IMR-90 (cell line): Measurements from ENCODE around the gene RBKS. TPM values are rescaled to one million over a fixed set of nuclear protein-coding genes. Genes with fewer than 3 reads are reported as not detected.

Experiments used
- ATAC-seq: fragments of 200-7000 bp; cut with Tn5 transposase; 2 replicates; pipeline ENCODE4 v1.9.1; 2020; ENCODE audit warnings: low read depth, mild to moderate bottlenecking, moderate library complexity
- BruUV-seq: library from RNA; stranded (reverse); fragments of 400-500 nt; replicated peaks from 2 replicates; lab custom pipeline; 2021; lab: Mats Ljungman, UMichigan
- CTCF ChIA-PET: fragments of 300-600 bp; formaldehyde crosslinking; extraction: SDS; loops from one replicate; lab custom pipeline; 2021; ENCODE audit warnings: antibody characterized with exemption; lab: Yijun Ruan, JAX
- POLR2A ChIA-PET: fragments of 300-600 bp; sonication (Branson Sonifier 250); formaldehyde crosslinking; loops from one replicate; lab custom pipeline; 2022; ENCODE audit warnings: antibody characterized with exemption; ENCODE audit not compliant: unreplicated experiment; lab: Charles Lee
- DNase-seq: peaks from one replicate; pipeline ENCODE4 v3.0.0; 2013
- H2AFZ ChIP-seq: replicated peaks from 2 replicates; pipeline ENCODE3; 2013; ENCODE audit warnings: low read length, mild to moderate bottlenecking; ENCODE audit not compliant: poor library complexity
- H2AK5ac ChIP-seq: 2 replicates; pipeline ENCODE4 v1.6.1; 2013; ENCODE audit warnings: low read depth, low read length, inconsistent platforms
- H2AK9ac ChIP-seq: replicated peaks from 2 replicates; pipeline ENCODE3; 2013; ENCODE audit warnings: mild to moderate bottlenecking, low read depth, low read length, moderate library complexity; ENCODE audit not compliant: poor library complexity
- H2BK120ac ChIP-seq: 2 replicates; pipeline ENCODE4 v1.6.1; 2013; ENCODE audit warnings: low read depth, low read length, inconsistent platforms
- H2BK15ac ChIP-seq: 3 replicates; pipeline ENCODE4 v1.6.1; 2013; ENCODE audit warnings: low read depth, low read length, inconsistent platforms
- H2BK20ac ChIP-seq: 2 replicates; pipeline ENCODE4 v1.6.1; 2013; ENCODE audit warnings: low read depth, mild to moderate bottlenecking, inconsistent platforms, low read length, moderate library complexity
- H2BK5ac ChIP-seq: 2 replicates; pipeline ENCODE4 v1.6.1; 2013; ENCODE audit warnings: mild to moderate bottlenecking, low read depth, low read length, inconsistent platforms; ENCODE audit not compliant: poor library complexity, severe bottlenecking
- H3K14ac ChIP-seq: replicated peaks from 2 replicates; pipeline ENCODE4 v1.6.1; 2013; ENCODE audit warnings: low read depth, low read length, inconsistent platforms
- H3K18ac ChIP-seq: 2 replicates; pipeline ENCODE4 v1.6.1; 2013; ENCODE audit warnings: low read depth, low read length, control low read depth
- H3K23ac ChIP-seq: 2 replicates; pipeline ENCODE4 v1.6.1; 2013; ENCODE audit warnings: low read depth, low read length, inconsistent platforms
- H3K27ac ChIP-seq: 2 replicates; pipeline ENCODE4 v1.5.1; 2013; ENCODE audit warnings: mild to moderate bottlenecking, control low read depth, low read length; ENCODE audit not compliant: insufficient read depth
- H3K27me3 ChIP-seq: 2 replicates; pipeline ENCODE4 v1.6.1; 2013; ENCODE audit warnings: low read length; ENCODE audit not compliant: control insufficient read depth, insufficient read depth
- H3K36me3 ChIP-seq: 2 replicates; pipeline ENCODE4 v1.6.1; 2013; ENCODE audit warnings: low read length, mixed read lengths; ENCODE audit not compliant: control insufficient read depth, insufficient read depth
- H3K4ac ChIP-seq: 2 replicates; pipeline ENCODE4 v1.6.1; 2013; ENCODE audit warnings: low read depth, low read length, inconsistent platforms
- H3K4me1 ChIP-seq: 2 replicates; pipeline ENCODE4 v1.6.1; 2013; ENCODE audit warnings: low read length, mixed read lengths; ENCODE audit not compliant: control insufficient read depth, insufficient read depth
- H3K4me2 ChIP-seq: 2 replicates; pipeline ENCODE4 v1.6.1; 2013; ENCODE audit warnings: low read depth, mild to moderate bottlenecking, control low read depth, low read length, moderate library complexity
- H3K4me3 ChIP-seq: 2 replicates; pipeline ENCODE4 v1.5.1; 2013; ENCODE audit warnings: low read depth, mild to moderate bottlenecking, control low read depth, low read length, moderate library complexity; ENCODE audit not compliant: insufficient read depth
- H3K56ac ChIP-seq: 2 replicates; pipeline ENCODE4 v1.6.1; 2013; ENCODE audit warnings: low read length, inconsistent platforms; ENCODE audit not compliant: insufficient read depth; ENCODE audit errors: extremely low read depth
- H3K79me1 ChIP-seq, 2 experiments: 2 replicates each; pipeline ENCODE4 v1.6.1; 2013; ENCODE audit warnings: low read length in 2 of 2, inconsistent platforms in 1 of 2, low read depth in 1 of 2
- H3K9ac ChIP-seq: 2 replicates; pipeline ENCODE4 v1.6.1; 2013; ENCODE audit warnings: low read depth, low read length, control low read depth
- H3K9me1 ChIP-seq: 2 replicates; pipeline ENCODE4 v1.6.1; 2013; ENCODE audit warnings: low read length, inconsistent platforms; ENCODE audit not compliant: insufficient read depth
- H3K9me3 ChIP-seq: 2 replicates; pipeline ENCODE4 v1.6.1; 2013; ENCODE audit warnings: low read length; ENCODE audit not compliant: control insufficient read depth, insufficient read depth
- H4K20me1 ChIP-seq: 2 replicates; pipeline ENCODE4 v1.6.1; 2013; ENCODE audit warnings: low read length, inconsistent platforms; ENCODE audit not compliant: insufficient read depth
- H4K5ac ChIP-seq: 2 replicates; pipeline ENCODE4 v1.6.1; 2013; ENCODE audit warnings: mild to moderate bottlenecking, low read depth, low read length, control low read depth
- H4K8ac ChIP-seq, 2 experiments: 2 replicates each; pipeline ENCODE4 v1.6.1; 2013; ENCODE audit warnings: low read depth in 2 of 2, low read length in 2 of 2, control low read depth in 1 of 2, inconsistent platforms in 1 of 2
- H4K91ac ChIP-seq: 2 replicates; pipeline ENCODE4 v1.6.1; 2013; ENCODE audit warnings: low read depth, low read length, inconsistent platforms; ENCODE audit not compliant: insufficient read depth
- CEBPB ChIP-seq: IDR thresholded peaks from 2 replicates; pipeline ENCODE4 v1.6.1; 2012; ENCODE audit warnings: low read depth, low read length, improper control_type of control experiment
- CHD1 ChIP-seq: IDR thresholded peaks from 2 replicates; pipeline ENCODE4 v1.6.1; 2012; ENCODE audit warnings: low read depth, low read length, improper control_type of control experiment
- MAFK ChIP-seq: IDR thresholded peaks from 2 replicates; pipeline ENCODE4 v1.6.1; 2012; ENCODE audit warnings: low read depth, low read length, improper control_type of control experiment
- MAZ ChIP-seq: IDR thresholded peaks from 2 replicates; pipeline ENCODE4 v1.6.1; 2012; ENCODE audit warnings: low read depth, mild to moderate bottlenecking, low read length, improper control_type of control experiment, moderate library complexity, borderline replicate concordance
- MXI1 ChIP-seq: IDR thresholded peaks from 2 replicates; pipeline ENCODE4 v1.6.1; 2012; ENCODE audit warnings: low read depth, mild to moderate bottlenecking, low read length, moderate library complexity, borderline replicate concordance
- NFE2L2 ChIP-seq: fragments of 150-350 bp; IDR thresholded peaks from 2 replicates; pipeline ENCODE4 v1.6.1; 2016; ENCODE audit warnings: low read depth, mild to moderate bottlenecking, low read length
- POLR2A ChIP-seq: IDR thresholded peaks from 2 replicates; pipeline ENCODE4 v1.6.1; 2012; ENCODE audit warnings: mild to moderate bottlenecking, low read depth, low read length
- RAD21 ChIP-seq: IDR thresholded peaks from 2 replicates; pipeline ENCODE4 v1.6.1; 2012; ENCODE audit warnings: low read length, improper control_type of control experiment
- SMC3 ChIP-seq: fragments of 150-350 bp; IDR thresholded peaks from 2 replicates; pipeline ENCODE4 v1.6.1; 2016; ENCODE audit warnings: low read depth, mild to moderate bottlenecking, antibody characterized with exemption, low read length, moderate library complexity
- WGBS, 2 experiments: methylation state at CpG; one replicate each; pipeline versions ENCODE4 v1.1.5 to v1.1.7; 2013; ENCODE audit warnings: missing lambda C conversion rate in 2 of 2; ENCODE audit not compliant: insufficient read length in 1 of 2; ENCODE audit errors: extremely low coverage in 2 of 2; 5-methylcytosine and 5-hydroxymethylcytosine counted together
- dilution Hi-C: fragments of 300-500 bp; cut with HindIII; formaldehyde crosslinking; loops from one replicate; pipeline ENCODE4 v1.14.3; 2018; ENCODE audit warnings: low sequenced_read_pairs; ENCODE audit not compliant: unreplicated experiment
- in situ Hi-C: fragments of 300-500 bp; cut with MboI; formaldehyde crosslinking; loops from 3 replicates; pipeline ENCODE4 v1.14.3; 2019; ENCODE audit warnings: low sequenced_read_pairs, inconsistent platforms, mixed read lengths
- intact Hi-C: fragments of 100-400 bp; cut with micrococcal nuclease; formaldehyde crosslinking; loops from 2 replicates; pipeline ENCODE4 v1.10.0; 2022
- polyA plus RNA-seq, 3 experiments: library from polyadenylated mRNA; depleted of rRNA; stranded (reverse); fragments of >200 nt; gene quantifications; 2 replicates each; pipeline ENCODE4 v1.2.3, GENCODE V29; 2012; ENCODE audit warnings: low replicate concordance in 1 of 3
- total RNA-seq: library from RNA; depleted of rRNA; stranded (reverse); fragments of >200 nt; gene quantifications from 2 replicates; pipeline ENCODE4 v1.2.3, GENCODE V29; 2012
- TF ChIP-seq, protein P1 (sequence below): fragments of 150-350 bp; IDR thresholded peaks from 2 replicates; pipeline ENCODE4 v1.6.1; 2016; ENCODE audit warnings: low read depth, mild to moderate bottlenecking, low read length, moderate library complexity, borderline replicate concordance
- TF ChIP-seq, protein P2 (sequence below): fragments of 150-350 bp; IDR thresholded peaks from 2 replicates; pipeline ENCODE4 v1.6.1; 2017; ENCODE audit warnings: mild to moderate bottlenecking, antibody characterized with exemption, low read length, low read depth
- TF ChIP-seq, protein P3 (sequence below): conservative IDR thresholded peaks from 2 replicates; pipeline ENCODE4 v1.5.1; 2012; ENCODE audit warnings: mild to moderate bottlenecking, low read depth, low read length, improper control_type of control experiment

Gene RBKS
- total and polyA plus RNA-seq, 2 of the 4 experiments (the other 2 are of a cell fraction): 1.1 to 1.4 TPM

DNA sequence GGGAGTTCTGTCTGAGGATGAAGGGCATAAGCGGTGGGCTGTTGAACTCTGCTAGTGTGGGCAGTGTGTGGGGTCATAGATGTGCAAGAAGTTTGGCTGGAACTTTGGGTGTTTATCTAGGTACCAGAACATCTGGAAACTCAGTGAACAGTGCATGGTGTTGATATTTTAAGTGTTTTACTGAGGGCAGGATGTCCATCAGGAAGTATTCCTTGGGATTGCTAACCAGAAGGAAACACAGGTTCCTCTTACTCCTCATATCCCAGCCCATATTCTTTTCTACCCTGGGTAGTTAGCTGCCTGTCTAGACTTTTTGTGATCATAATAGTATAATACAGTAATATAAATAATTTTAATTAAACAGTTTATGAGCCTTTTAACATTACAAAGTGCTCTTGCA, 15.9 kb upstream of the RBKS start:
- TF ChIP-seq, protein P1, sequence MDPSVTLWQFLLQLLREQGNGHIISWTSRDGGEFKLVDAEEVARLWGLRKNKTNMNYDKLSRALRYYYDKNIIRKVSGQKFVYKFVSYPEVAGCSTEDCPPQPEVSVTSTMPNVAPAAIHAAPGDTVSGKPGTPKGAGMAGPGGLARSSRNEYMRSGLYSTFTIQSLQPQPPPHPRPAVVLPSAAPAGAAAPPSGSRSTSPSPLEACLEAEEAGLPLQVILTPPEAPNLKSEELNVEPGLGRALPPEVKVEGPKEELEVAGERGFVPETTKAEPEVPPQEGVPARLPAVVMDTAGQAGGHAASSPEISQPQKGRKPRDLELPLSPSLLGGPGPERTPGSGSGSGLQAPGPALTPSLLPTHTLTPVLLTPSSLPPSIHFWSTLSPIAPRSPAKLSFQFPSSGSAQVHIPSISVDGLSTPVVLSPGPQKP: no peak
- TF ChIP-seq MXI1 (no peak), CHD1 (no peak), MAZ (no peak), MAFK (no peak), RAD21 (no peak), SMC3 (no peak), CEBPB (no peak), NFE2L2 (no peak), POLR2A (no peak)
- TF ChIP-seq, protein P2, sequence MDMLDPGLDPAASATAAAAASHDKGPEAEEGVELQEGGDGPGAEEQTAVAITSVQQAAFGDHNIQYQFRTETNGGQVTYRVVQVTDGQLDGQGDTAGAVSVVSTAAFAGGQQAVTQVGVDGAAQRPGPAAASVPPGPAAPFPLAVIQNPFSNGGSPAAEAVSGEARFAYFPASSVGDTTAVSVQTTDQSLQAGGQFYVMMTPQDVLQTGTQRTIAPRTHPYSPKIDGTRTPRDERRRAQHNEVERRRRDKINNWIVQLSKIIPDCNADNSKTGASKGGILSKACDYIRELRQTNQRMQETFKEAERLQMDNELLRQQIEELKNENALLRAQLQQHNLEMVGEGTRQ: no peak
- TF ChIP-seq, protein P3, sequence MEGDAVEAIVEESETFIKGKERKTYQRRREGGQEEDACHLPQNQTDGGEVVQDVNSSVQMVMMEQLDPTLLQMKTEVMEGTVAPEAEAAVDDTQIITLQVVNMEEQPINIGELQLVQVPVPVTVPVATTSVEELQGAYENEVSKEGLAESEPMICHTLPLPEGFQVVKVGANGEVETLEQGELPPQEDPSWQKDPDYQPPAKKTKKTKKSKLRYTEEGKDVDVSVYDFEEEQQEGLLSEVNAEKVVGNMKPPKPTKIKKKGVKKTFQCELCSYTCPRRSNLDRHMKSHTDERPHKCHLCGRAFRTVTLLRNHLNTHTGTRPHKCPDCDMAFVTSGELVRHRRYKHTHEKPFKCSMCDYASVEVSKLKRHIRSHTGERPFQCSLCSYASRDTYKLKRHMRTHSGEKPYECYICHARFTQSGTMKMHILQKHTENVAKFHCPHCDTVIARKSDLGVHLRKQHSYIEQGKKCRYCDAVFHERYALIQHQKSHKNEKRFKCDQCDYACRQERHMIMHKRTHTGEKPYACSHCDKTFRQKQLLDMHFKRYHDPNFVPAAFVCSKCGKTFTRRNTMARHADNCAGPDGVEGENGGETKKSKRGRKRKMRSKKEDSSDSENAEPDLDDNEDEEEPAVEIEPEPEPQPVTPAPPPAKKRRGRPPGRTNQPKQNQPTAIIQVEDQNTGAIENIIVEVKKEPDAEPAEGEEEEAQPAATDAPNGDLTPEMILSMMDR: no peak
- H2AK5ac ChIP-seq: no peak overlapping the region
- intact Hi-C loops: no loop called here
- no peaks in the 10 kb centered on the region for H3K27me3 ChIP-seq
- H3K27ac ChIP-seq: no peak overlapping the region
- no peak overlapping the region for H3K23ac ChIP-seq
- ChIA-PET CTCF (no interaction called here), POLR2A (no interaction called here)
- no peaks in the 10 kb centered on the region for H4K20me1 ChIP-seq
- no peak overlapping the region for H4K5ac ChIP-seq
- H2AFZ ChIP-seq: no peak overlapping the region
- dilution Hi-C loops: no loop called here
- no peak overlapping the region for H3K14ac ChIP-seq
- H3K4me1 ChIP-seq: peaks cover 4% of the 10 kb centered on the region; the same call in 1 of the 2 replicates
- 100% methylated on average over 1 of the region's 1 CpG; no CpG with 5 or more reads in 1 of the 2 experiments for WGBS, 2 experiments
- H3K9me3 ChIP-seq: no peaks in the 10 kb centered on the region
- ATAC-seq: no peak
- H3K4ac ChIP-seq: no peak overlapping the region
- H2BK120ac ChIP-seq: no peak overlapping the region
- H2BK5ac ChIP-seq: no peak overlapping the region
- no peak overlapping the region for H3K9ac ChIP-seq
- no peak overlapping the region for H2BK20ac ChIP-seq
- no peaks in the 10 kb centered on the region for H3K36me3 ChIP-seq
- in situ Hi-C loops: no loop called here
- no peak overlapping the region for H2BK15ac ChIP-seq
- H4K8ac ChIP-seq: no peak overlapping the region
- H3K18ac ChIP-seq: no peak overlapping the region
- no peak overlapping the region for H3K56ac ChIP-seq
- no TSS peak for BruUV-seq
- no peak for DNase-seq
- H3K4me2 ChIP-seq: no peak overlapping the region
- H2AK9ac ChIP-seq: no peak overlapping the region
- peaks cover 3% of the 10 kb centered on the region for H3K9me1 ChIP-seq
- no peak overlapping the region for H3K4me3 ChIP-seq
- H3K79me1 ChIP-seq: peaks cover 9 to 20% of the 10 kb centered on the region in 2 experiments; a peak in 3 of 4 replicates
- no peak overlapping the region for H4K91ac ChIP-seq
